COR-L47 (cell line): ENCODE measurements around the gene CPTP.
A peak's percentile ranks its signal among the peaks of the same experiment; 100 is the strongest.
"Not testable (repeated sequence)": the region's sequence is repeated elsewhere in the genome, so short reads cannot be mapped to it uniquely, and the experiment has no call there.

Source experiments
- DNase-seq: peaks from one replicate; lab custom pipeline; 2025; lab: John Stamatoyannopoulos, UW

The CPTP gene

GRCh38 chr1:1307261-1307922 is 17.2 kb upstream of the CPTP start:
- no peak for DNase-seq

GRCh38 chr1:1307923-1308755 is 16.5 kb upstream of the CPTP start, which contains the start of the genes ACAP3 and PUSL1:
Gene ACAP3 (minus strand): TSS chr1:1307930. CDS start chr1:1307815, 115 bp downstream.
Gene PUSL1 (plus strand): TSS chr1:1308597. CDS start chr1:1308644, 47 bp downstream.
- DNase-seq = peak; percentile 91

- no peak for DNase-seq
Measured at GRCh38 chr1:1308756-1309250, 15.8 kb upstream of the CPTP start.

GRCh38 chr1:1309251-1310108 is 15.1 kb upstream of the CPTP start:
- no peak for DNase-seq

- DNase-seq = no peak
Measured at GRCh38 chr1:1310109-1310385, 14.6 kb upstream of the CPTP start.

- DNase-seq = no peak
Measured at GRCh38 chr1:1310476-1311053, 14.0 kb upstream of the CPTP start.

- DNase-seq = no peak
Measured at GRCh38 chr1:1311107-1312104, 13.2 kb upstream of the CPTP start.

GRCh38 chr1:1312450-1313314 is 11.9 kb upstream of the CPTP start:
- no peak for DNase-seq

- DNase-seq = no peak
Measured at GRCh38 chr1:1313500-1314236, 10.9 kb upstream of the CPTP start.

- DNase-seq = no peak
Measured at GRCh38 chr1:1314237-1314586, 10.4 kb upstream of the CPTP start.

- DNase-seq = no peak
Measured at GRCh38 chr1:1314678-1315335, 9.8 kb upstream of the CPTP start.

GRCh38 chr1:1315435-1315954 is 9.1 kb upstream of the CPTP start:
- DNase-seq = no peak

GRCh38 chr1:1316199-1316598 is 8.4 kb upstream of the CPTP start:
- not testable (repeated sequence) for DNase-seq

GRCh38 chr1:1317420-1317819 is 7.2 kb upstream of the CPTP start:
- DNase-seq = no peak

- DNase-seq = no peak
Measured at GRCh38 chr1:1318131-1318652, 6.4 kb upstream of the CPTP start.

GRCh38 chr1:1318777-1319645 is 5.6 kb upstream of the CPTP start:
- DNase-seq = no peak

- no peak for DNase-seq
Measured at GRCh38 chr1:1319646-1319941, 5.0 kb upstream of the CPTP start.
